ENCODE data around the gene SUGCT.
"Not testable (repeated sequence)": the region's sequence is repeated elsewhere in the genome, so short reads cannot be mapped to it uniquely, and the experiment has no call there.

The SUGCT gene

DNA sequence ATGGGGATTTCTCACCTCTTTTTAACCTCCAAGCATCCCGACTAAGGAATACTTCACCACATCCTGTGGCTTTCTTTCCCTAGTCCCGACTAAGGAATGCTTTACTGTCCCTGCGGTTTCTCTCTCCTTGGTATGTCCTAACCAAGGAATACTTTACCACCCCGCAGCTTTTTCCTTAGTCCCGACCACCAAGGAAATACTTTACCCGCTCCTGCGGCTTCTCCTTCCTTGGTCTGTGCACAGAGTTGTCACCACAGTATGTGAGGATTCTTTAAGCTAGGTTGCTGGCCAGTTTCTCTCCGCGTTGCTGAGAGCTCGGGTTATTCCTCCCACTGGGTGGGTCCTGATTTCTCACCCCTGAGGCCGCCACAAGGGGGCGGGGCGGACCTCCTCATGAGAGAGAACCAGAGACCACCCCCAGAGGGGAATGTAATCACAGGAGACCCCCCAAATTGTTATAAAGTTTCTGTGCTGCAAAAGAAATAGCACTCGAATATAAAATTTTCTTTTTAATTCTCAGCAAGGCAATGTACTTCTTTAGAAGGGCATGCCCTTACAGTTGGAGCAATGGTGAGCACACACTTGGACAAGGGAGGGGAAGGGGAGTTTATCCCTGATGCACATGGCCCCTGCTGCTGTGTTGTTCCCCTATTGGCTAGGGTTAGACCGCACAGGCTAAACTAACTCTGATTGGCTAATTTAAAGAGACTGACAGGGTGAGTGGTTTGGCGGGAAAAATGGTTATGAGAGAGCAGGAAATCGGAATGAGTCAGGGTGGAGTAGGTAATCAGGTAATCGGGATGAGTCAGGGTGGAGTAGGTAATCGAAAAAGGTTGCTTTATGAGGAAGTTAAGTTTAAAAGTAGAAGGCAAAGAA is 12.8 kb downstream of the SUGCT start:
- DNase-seq (ENCODE audit: extremely low read depth, low read depth), result no peak
- no peak for TF ChIP-seq CTCF (IDR thresholded peaks at IDR 0.05; ENCODE audit: low read depth, low read length)

GRCh38 chr7:40148247-40148580 is 13.4 kb downstream of the SUGCT start:
- DNase-seq (ENCODE audit: extremely low read depth, low read depth), result not testable (repeated sequence)

DNA sequence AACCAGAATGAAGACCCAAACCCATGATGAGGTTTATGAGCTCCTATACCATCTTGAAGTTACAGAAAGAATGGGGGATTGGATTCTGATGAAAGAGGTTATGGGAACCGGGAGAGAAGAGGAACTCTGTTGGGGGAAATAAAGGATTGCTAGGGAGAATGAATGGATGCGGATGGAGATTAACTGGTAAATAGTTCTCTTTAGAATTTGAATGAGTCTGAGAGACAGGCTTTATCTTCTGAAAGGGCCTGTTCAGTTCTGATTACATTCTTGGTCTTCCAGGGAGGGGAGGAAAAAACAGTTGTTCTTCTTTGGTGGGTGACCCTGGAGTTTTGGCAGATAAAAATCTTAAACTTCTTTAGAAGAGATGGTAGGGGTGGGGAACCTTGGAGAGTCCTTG is 13.9 kb downstream of the SUGCT start:
- no peak for TF ChIP-seq CTCF (IDR thresholded peaks at IDR 0.05; ENCODE audit: low read depth, low read length)
- DNase-seq (ENCODE audit: extremely low read depth, low read depth), result no peak

GRCh38 chr7:40151504-40151903 is 16.7 kb downstream of the SUGCT start:
- no peak for DNase-seq (ENCODE audit: extremely low read depth, low read depth)
- TF ChIP-seq CTCF (IDR thresholded peaks at IDR 0.05; ENCODE audit: low read depth, low read length), result no peak

- DNase-seq (ENCODE audit: extremely low read depth, low read depth), result no peak
- TF ChIP-seq CTCF (IDR thresholded peaks at IDR 0.05; ENCODE audit: low read depth, low read length), result no peak
Observed at GRCh38 chr7:40156988-40157387, 22.2 kb downstream of the SUGCT start.

GRCh38 chr7:40162516-40162915 is 27.7 kb downstream of the SUGCT start:
- DNase-seq (ENCODE audit: extremely low read depth, low read depth), result no peak
- TF ChIP-seq CTCF (IDR thresholded peaks at IDR 0.05; ENCODE audit: low read depth, low read length), result no peak

DNA sequence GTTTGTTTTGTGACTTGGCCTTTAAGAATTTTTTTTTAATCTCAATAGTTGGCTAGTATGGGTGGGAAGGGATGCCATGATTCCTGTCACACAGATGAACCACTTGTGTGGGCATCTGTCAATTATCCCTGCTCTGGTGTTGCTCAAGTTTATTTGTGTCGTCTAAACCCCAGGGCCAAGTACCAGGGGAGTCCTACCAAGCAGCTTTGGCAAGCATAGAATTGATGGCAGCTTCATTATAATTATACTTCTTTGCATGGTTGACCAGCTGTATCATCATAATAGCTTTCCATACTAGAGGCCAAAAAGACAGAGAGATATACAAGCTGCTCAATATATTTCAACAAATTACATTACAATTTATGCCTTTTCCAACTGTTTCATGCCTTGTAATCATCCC is 30.4 kb downstream of the SUGCT start:
- TF ChIP-seq CTCF (IDR thresholded peaks at IDR 0.05; ENCODE audit: low read depth, low read length), result no peak
- no peak for DNase-seq (ENCODE audit: extremely low read depth, low read depth)

- TF ChIP-seq CTCF (IDR thresholded peaks at IDR 0.05; ENCODE audit: low read depth, low read length), result no peak
- DNase-seq (ENCODE audit: extremely low read depth, low read depth), result no peak
Observed at GRCh38 chr7:40167291-40167690, 32.5 kb downstream of the SUGCT start.

DNA sequence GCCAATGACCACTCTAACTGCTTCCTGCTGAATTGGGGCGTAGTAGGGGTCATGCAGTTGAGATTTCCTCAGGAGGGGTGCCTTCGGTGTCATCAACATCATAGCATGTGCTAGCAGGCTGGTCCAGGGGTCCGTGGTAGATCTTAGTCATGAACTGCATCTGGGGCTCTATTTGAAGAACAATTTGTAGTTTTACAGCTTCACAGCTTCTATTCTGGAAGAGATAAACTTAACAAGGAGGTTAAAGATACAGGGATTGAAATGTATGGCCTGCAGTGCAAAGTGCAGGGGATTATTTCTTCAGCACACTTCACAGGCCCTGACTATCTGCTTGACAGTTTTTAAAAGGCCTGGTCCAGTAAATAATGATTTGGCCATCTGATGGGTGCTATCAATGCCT is 33.5 kb downstream of the SUGCT start:
- DNase-seq (ENCODE audit: extremely low read depth, low read depth), result not testable (repeated sequence)

DNA sequence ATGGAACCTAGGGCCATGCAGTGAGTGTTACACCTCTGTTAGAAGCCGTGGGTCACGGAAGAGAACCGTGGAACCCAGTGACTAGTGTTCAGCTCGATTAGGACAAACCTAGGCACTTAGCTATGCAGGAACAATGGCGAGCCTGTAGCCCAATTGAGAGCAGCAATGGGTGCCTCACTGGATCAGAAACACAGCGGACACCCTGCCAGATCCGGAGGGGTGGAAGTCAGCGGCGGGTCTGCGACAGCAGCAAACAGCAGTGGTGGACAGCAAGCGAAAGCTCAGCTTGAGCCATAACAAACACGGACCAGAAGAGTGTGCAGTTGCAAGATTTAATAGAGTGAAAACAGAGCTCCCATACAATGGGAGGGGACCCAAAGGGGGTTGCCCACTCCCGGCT is 38.3 kb downstream of the SUGCT start:
- DNase-seq (ENCODE audit: extremely low read depth, low read depth), result not testable (repeated sequence)

DNA sequence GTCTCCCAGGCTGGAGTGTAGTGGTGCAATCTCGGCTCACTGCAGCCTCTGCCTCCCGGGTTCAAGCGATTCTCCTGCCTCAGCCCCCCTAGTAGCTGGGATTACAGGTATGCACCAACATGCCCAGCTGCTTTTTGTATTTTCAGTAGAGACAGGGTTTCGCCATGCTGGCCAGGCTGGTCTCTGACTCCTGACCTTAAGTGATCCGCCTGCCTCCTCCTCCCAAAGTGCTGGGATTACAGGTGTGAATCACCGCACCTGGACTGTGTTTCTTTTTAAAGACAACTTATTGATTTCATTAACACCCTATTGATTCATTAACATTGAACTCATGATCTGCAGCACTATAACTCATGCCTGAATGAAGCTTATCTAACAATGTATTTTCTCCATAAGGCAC is 40.5 kb downstream of the SUGCT start:
- not testable (repeated sequence) for DNase-seq (ENCODE audit: extremely low read depth, low read depth)
